Activated T-cell treated with anti-CD3 and anti-CD28 coated beads, Interleukin-2, amount 50 U/mL, for 48 hours (primary cell): Measurements from ENCODE around the gene TOX2.

Experiments
- DNase-seq, 2 experiments: peaks; one replicate each; pipeline ENCODE4 v3.0.0-alpha.2; 2020

Gene TOX2

DNA sequence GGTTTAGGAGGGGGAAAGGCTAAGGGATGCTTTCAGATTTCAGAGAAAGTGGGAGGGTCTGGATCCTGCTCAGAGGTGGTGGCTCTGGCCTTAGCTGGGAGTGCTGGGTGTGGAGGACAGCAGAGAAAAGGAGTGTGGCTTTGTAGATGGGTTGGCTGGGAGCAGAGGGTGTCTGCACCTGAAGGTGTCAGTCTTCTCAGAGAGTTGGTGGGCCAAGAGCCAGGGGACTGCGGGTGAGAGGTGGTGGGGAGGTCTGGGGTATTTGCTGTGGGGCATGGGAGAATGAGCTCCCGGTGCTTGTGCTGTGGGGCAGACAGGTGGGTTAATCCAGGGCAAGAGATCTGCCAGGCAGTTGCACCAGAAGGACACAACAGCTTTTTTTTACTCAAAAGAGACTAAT is 67.4 kb downstream of the TOX2 start:
- DNase-seq = no peak

DNA sequence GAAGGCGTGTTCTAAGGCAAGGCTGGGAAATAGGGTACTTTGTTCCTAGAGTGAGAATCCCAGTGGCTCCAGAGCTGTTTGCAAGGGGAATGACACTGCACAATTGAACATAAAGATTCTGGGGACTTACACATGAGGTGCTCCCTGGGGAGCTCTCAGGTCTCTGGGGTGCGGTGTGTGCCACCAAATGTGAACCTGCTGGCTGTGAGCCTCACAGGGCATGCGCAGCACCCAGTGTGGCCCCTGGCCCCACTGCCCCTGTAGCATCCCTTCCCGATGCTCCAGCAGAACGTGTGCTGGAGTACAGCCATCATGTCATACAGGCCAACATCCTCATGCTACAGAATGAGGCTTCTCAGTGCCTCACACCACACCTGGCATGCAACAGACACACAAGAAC is 68.2 kb downstream of the TOX2 start:
- DNase-seq = no peak

DNA sequence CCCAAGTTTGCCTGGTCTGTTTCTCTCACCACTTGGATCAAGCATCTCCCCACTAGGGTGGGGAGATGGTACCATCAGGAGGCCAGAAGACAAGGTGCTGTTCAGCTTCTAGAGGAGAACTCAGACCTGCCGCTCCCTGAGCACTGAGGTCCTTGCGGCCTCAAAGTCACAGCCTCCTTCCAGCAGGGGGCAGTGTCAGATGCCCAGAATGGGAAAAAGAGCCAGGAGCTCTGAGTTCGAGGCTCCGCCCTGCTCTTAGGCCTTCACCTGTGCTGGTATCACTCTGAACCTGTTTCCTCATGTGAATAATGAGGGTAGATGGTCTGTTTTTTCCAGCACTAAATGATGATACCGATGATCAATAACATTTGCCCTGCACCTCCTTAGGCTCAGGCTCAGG is 68.7 kb downstream of the TOX2 start:
- peak; percentile 73 to 75 for DNase-seq

DNA sequence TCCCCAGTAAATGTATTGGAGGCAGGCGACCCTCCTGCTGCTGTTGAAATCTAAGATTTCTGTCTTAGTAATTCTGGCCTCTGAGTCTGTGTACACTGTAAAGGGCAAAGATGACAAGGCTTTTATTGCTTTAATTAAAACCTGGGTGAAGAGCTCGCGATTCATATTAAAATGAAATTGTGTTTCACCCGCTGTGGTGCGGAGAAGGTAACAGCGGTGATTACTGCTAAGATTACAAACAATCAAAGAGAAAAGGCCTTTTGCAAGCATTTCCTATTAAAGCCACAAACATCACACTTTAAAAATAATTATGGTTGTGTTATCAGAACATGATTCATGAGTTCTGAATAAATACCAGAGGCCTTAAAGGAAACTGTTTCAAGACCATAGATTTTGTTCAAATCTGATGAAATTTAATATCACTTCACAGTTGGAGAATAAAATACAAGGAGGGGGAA is 69.3 kb downstream of the TOX2 start:
- no peak for DNase-seq

DNA sequence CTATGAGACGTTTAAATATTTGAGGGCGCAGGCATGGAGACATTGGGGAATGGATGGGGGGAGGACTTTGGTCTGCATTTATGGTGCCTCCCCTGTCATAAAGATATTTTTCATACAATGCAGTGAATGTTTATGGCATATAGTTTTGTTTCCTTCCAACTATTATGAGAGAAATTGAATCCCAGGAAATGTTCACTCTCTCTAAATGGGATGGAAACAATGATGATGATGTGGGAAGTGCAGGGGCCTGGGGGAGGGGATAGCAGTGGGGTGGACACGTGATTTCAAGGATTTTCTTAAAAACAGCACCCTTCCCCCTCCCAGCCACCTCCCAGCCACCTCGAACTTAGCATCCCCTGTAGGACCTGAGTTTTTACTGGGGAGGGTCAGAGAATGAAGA is 69.9 kb downstream of the TOX2 start:
- DNase-seq = no peak

DNA sequence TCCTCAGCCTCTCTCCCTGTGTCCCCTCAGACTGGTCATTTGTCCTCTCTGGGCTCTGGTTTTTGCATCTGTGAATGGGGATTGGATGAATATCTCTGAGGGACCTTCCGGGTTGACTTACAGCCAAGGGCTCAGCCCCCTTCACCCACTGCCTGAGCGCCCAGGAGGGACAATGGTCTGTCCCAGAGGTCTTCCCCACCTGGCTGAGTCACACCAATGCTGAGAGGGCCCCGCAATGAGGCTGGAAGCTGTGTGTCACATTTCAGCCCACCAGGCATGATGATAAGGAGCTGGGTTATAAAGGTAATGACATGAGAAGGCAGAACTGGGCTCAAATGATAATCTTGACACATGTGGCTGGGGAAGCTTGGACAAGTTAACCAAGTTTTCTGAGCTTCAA is 70.5 kb downstream of the TOX2 start:
- DNase-seq = no peak

DNA sequence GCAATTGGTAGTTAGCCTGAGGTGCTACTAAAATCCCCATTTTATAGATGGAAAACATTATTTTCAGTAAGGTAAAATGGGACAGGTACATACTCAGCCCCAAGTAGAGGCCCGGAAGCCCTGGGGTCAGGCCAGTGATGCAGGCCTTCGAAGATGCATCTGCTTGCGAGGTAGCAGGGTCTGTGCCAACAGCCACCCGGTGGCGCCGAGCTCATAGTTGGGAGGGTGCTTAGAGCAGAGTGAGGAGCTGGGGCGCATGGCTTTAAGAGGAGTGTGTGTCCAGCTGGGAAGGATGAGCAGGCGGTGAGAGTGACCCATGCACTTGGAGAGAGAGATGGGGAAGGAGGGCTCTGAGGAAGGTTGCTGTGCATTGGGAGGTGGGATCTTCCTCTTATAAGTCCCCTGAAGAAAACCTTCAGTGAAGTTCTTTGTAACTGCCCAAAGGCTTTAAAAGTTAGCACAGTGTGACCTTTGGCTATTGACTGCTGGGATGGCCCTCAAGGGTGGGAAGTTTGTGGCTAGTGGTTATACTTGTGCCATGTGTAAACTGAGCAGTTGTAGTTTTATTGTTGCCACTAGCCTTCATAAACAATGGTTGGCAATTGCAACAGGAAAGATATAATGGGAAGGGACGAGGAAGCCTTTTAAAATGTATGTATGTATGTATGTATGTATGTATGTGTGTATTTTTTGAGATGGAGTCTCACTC is 71.1 kb downstream of the TOX2 start:
- DNase-seq = no peak

DNA sequence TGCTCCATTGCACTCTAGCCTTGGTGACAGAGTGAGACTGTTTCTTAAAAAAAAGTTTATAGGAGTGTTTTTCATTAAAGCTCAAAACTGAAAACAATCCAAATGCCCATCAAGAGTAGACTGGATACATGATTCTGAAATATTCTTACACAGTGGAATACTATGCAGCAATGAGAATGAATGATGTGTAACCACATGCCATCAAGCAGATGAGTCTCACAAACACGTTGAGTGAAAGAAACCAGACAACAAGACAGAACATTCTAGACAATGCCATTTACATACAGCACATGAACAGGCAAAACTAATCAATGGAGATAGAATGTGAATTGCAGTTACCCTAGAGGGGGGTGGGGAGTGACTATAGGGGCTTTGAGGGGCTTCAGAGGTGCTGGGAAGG is 72.4 kb downstream of the TOX2 start:
- no peak for DNase-seq

DNA sequence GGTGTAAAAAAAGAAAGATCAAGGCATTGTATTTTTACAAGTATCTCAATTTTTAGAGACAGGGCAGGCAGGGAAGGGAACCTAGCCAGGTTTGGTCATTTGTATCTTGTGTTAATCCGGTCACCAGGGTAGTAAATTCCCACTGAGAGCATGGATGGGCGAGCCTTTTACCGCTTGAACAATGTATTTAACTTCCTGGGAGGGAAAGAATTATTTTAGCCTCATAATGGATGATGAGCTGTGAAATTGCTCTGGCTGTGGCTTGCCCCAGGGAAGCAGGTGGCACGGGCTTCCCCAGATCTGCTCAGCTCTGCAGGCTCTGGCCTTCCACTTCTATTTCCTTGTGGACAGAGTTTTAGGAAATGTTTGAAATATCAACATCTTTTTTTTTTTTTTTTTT is 72.9 kb downstream of the TOX2 start:
- DNase-seq = no peak

DNA sequence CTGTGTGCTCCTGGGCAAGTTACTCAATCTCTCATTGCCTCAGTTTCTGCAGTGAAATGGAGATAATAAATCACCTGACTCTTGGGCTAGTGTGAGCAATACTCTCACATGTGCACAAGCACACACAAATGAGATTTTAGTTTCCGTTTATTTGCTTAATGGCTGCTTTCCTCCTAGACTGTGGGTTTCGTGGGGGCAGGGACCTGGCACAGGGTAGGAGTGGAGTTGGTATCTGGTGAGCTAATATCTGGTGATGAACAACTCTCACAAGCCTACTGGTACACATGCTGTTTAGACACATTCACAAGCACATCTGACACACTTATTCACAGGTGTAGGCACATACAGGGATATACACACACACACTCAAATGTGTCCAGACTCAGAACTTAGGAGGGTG is 73.8 kb downstream of the TOX2 start:
- DNase-seq = peak in 1 of 2 experiments; percentile 40

DNA sequence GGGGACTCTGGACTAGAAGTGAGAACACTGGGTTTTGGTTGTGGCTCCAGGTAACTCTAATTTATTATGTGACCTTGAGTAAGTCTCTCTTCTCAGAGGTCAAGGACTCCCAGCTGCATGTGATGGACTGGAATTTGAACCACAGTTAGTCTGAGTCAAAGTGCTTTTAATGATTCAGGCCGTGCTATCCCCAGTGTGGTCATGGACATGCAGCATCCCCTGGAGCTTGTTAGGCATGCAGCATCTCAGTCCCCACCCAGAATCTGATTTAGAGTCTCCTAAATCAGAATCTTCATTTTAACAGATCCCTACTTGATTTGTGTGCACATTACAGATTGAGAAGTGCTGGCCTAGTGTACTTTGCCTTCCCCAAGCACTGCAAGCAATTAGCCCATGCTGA is 74.2 kb downstream of the TOX2 start:
- no peak for DNase-seq

DNA sequence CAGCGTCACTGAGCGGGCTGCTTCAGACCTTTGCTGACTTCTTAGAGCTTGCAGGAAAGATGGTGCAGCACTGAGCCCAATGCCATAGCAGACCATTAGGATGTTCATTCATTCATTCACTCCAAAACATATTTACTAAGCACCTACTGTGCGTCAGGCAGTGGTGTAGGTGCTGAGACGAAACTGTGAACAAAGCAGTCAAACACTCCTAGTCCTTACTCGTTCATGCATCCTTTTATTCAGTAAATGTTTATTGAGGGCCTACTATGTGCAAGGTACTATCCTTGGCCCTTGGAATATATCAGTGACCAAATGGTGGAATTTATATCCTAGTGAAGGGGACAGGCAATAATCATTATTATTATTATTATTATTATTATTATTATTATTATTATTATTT is 76.6 kb downstream of the TOX2 start:
- no peak for DNase-seq

DNA sequence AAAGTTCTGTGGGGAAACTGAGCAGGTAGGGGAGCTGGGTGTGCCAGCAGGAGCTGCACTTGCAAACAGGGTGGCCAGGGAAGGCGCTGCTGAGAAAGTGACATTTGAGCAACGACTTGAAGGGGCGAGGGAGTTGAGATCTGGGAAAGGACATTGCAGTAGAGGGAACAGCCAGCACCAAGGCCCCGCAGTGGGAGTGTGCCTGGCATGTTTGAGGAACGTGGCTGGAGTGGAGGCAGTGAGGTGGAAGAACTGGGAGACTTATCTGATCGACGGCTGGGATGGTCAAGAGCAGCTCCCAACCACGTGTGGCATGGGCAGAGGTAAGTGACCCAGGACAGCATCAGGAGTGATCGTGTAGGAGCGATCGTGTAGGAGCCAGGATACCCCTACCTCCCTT is 77.3 kb downstream of the TOX2 start:
- peak in 1 of 2 experiments; percentile 5 for DNase-seq

DNA sequence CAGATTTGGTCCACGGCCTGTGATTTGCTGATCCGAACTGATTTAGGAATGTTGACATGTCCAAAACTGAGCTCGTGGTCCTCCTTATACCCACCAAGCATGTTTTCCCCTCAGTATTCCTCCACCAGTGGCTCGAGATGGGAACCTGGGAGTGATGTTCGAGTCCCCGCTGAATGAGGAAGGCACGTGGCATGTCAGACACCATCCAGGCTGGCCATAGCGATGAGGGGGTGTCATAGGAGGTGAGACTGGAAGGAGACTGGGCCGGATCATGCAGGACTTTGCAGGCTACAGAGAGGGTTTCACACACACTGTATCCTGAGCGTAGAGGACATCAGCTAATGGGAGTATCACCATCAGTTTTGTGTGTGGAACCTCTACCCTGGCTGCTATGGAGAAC is 78.2 kb downstream of the TOX2 start:
- peak in 1 of 2 experiments; percentile 13 for DNase-seq

DNA sequence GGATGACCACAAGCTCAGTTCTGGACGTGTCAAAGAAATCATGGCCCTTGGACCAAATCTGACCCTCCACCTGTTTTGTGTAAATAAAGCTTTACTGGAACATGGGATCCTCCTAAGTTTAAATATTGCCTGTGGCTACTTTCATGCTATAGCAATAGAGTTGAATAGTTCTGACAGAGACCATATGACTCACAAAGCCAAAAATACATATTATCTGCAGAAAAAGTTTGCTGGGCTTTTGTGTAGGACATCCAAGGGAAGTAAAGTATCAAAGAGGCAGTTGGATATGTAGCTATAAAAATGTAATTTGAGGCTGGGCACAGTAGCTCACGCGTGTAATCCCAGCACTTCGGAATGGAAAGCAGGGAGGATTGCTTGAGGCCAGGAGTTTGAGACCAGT is 78.9 kb downstream of the TOX2 start:
- no peak for DNase-seq

DNA sequence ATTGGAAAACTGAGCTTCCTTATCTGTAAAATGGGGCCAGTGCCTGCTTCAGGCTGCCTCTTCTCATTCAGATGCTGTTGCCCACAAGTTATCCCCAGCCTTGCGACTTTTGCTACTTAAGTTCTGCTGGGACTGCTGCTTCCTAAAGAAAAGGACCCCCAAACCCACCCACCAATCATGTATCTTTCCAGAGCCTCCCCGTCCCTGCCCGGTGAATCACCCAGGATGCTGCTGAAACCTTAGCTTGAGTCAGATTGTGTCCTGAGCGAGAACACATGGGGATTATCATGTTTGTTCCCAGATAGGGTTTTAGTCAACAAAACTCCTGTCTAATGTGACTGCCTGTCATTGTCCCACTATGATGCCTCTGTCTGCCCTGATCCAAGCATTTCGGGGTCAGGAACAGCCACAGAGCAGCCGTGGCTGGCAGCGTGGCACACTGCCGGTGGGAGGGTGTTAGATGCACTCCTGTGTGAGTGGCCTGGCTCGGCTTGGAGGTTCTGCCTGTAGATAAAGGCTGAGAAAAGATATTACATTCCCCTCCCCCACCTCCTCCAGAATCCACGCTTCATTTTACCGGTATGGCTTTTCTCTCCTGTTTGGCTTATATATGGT is 79.9 kb downstream of the TOX2 start:
- peak in 1 of 2 experiments; percentile 12 for DNase-seq

DNA sequence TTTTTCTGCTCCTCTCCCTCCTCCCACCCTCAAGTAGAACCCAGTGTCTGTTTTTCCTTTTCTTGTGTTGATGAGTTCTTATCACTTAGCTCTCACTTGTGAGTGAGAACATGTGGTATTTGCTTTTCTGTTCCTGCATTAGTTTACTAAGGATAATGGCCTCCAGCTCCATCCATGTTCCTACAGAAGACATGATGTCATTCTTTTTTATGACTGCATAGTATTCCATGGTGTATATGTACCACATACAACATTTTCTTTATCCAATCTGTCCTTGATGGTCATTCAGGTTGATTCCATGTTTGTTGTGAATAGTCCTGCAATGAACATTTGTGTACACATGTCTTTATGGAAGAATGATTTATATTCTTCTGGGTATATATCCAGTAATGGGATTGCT is 81.0 kb downstream of the TOX2 start:
- DNase-seq = no peak

DNA sequence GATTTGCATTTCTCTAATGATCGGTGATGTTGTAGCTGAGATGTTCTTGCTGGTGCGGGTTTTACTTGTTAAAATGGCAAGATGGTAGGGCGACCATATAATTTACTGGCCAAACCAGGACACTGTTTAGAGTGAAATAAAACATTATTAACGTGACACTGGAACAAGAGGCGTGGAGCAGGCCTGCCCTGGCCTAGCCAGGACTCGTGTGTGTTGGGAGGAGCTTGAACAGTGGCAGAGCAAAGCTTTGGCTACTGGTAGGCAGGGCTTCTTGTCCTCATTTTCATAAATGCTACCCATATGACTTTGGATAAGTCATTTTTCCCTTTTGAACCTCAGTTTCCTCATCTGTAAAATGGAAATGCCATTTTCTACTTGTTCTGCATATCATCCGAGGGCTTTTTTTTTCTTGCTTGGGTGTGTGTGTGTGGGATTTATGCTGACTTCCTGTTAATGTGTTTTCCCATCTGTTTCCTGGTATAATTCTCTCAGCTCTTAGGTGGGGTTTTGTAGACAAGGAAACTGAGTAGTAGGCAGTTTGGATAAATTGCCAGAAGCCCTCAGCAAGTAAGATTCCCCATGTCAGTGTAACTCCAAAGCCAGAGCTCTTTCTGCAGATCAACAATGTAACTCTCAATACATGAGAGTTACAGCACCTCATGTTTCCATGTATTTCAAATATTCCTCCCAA is 81.7 kb downstream of the TOX2 start:
- DNase-seq = no peak

DNA sequence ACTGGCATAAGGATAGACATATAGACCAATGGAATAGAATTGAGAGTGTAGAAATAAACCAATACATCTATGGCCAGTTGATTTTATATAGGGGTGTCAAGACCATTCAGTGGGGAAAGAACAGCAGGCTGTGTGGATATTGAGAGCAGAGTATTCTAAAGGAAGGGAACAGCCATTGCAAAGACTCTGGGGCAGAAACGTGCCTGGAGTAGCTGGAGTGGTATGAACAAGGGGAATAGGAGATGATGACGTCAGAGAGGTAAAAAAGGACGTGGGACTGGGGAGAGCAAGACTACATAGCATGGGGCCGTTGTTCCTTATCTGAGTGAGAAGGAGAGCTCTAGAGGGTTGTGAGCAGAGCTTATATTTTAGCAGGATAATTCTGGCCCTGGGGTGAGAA is 85.2 kb downstream of the TOX2 start:
- DNase-seq = no peak

DNA sequence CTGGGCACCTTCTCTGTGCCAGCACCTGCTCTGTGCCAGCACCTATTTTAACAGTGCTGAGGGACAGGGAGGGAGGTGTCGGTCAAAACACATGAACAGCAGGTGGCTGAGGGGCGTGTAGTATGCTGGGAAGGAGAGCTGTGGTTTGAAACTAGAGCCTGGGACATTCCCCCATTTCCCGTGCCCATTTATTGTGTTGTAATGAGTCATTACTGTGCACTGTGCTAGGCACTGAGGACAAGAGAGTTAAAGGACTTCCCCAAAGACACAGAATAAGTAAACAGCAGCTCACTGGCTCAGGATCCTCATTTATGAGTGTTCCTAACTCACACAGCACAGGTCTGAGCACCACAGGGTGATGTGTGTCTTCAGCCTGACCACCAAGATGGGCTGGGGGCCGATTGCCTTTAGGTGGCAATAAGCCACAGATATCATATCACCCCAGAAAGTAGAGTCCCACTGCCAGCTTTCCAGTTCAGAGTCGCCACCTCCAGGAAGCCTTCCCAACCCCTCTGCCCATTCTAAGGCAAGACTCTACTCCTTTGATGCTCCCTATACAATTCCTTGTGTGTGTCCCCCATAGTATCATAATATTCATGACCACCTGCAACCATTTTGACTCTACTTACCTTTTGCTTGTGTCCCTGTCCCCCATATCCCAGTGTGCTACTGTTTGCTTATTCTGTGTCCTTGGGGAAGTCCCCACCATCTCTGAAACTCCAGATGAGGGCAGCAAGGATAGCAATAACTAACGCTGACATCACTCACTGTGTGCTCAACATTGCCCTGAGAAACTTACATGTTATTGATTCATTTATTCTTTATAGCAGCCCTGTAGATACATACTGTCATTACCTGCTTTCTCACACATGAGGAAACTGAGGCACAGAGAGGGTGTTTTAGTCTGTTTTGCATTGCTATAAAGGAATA is 87.3 kb downstream of the TOX2 start:
- peak in 1 of 2 experiments; percentile 17 for DNase-seq

DNA sequence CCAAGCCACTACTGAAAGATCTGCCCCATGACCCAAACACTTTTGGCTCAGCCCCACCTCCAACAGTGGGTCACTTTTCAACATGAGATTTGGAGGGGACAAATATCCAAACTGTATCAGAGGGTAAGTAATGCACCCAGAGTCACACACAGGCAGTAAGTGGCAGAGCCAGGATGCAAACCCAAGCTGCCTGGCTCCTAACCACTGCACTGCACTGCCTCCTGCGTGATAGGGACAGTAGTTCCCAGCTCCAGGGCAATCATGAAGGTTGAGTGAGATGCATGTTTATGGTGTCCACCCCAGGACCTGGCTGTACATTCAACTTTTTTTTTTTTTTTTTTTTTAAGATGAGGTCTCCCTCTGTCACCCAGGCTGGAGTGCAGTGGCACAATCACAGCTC is 88.2 kb downstream of the TOX2 start:
- peak in 1 of 2 experiments; percentile 8 for DNase-seq

DNA sequence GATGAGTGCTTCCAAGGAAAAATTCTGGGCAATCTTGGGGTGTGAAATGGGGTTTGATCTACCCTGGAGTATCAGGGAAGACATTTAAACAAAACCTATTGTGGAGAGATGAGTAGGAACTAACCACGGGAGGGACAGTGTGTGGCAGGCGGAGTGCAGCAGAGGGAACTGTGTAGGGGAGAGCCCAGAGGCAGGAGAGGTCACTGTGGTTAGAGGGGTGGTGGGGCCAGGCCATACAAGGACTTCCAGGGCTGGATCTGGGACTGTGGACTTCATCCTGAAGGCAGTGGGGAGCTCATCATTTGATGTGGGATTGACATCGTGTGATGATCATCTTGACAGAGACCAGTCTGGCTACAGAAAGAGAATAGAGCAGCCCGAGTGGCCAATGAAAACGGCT is 89.0 kb downstream of the TOX2 start:
- peak in 1 of 2 experiments; percentile 7 for DNase-seq

DNA sequence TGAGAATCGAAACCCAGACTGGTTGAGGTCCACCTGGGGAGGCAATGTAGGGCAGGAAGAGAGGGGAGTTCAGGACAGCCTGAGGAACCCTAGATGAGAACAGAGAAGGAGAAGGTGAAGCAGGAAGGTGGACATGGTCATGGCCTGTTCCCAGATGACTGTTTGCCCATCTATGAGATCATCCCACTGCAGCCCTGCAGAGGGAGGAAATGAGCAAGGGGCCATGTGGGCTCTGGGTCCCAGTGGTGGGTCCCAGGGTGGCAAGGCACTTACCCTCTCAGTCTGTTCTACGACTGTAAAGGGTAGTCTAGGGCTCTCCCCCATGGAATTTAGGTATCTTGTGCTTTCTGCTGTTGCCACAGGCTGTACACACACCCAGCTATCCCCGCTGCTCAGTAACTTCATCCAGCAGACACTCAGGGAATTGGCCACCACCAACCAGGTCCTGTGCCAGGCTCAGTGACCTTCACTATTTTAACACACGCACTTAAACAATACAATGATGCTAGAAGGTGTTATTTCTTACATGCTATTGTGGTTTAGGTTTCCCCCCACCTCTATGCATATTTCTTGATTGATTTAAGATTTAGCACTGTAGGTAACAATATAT is 89.8 kb downstream of the TOX2 start:
- peak in 1 of 2 experiments; percentile 6 for DNase-seq
